ENCODE measurements around the gene ABCA3. TPM values are rescaled to one million over a fixed set of nuclear protein-coding genes. Genes with fewer than 3 reads are reported as not detected.

Gene ABCA3
- total RNA-seq, 2 donors from 2014 or later, result 8.2 to 24.7 TPM

GRCh38 chr16:2359919-2360318, 19.4 kb upstream of the ABCA3 start:
- Histone ChIP-seq H3K9me3 (no peaks in the 10 kb centered on the region), H3K4me1 (replicated peaks) (no peaks in the 10 kb centered on the region), H3K36me3 (no peaks in the 10 kb centered on the region), H3K4me3 (no peak overlapping the region), H3K27me3 (replicated peaks; ENCODE audit: insufficient read depth) (no peaks in the 10 kb centered on the region), H3K27ac (no peak overlapping the region)
- TF ChIP-seq POLR2AphosphoS5 (IDR thresholded peaks at IDR 0.05), result no peak
- TF ChIP-seq CTCF (IDR thresholded peaks at IDR 0.05), result no peak
- TF ChIP-seq POLR2A (IDR thresholded peaks at IDR 0.05), result no peak
- intact Hi-C loops (cut with DNase I), result loop anchor here (10.0 kb wide), 1 partner anchor 345 kb away; no protein-coding TSS in a partner anchor
- DNase-seq (ENCODE audit: low spot score), result no peak
- 83% methylated on average over 4 of the region's 4 CpGs for WGBS

- Histone ChIP-seq H3K27ac (no peak overlapping the region), H3K27me3 (replicated peaks; ENCODE audit: insufficient read depth) (no peaks in the 10 kb centered on the region), H3K4me1 (replicated peaks) (no peaks in the 10 kb centered on the region), H3K4me3 (no peak overlapping the region), H3K36me3 (no peaks in the 10 kb centered on the region), H3K9me3 (no peaks in the 10 kb centered on the region)
- TF ChIP-seq CTCF (IDR thresholded peaks at IDR 0.05) (no peak), POLR2AphosphoS5 (IDR thresholded peaks at IDR 0.05) (no peak), POLR2A (IDR thresholded peaks at IDR 0.05) (no peak)
- intact Hi-C loops (cut with DNase I), result no loop called here
- DNase-seq (ENCODE audit: low spot score), result no peak
- WGBS, result 90% methylated on average over 3 of the region's 3 CpGs
Measured at GRCh38 chr16:2358811-2359210, 18.3 kb upstream of the ABCA3 start.

GRCh38 chr16:2357331-2357730, 16.8 kb upstream of the ABCA3 start:
- intact Hi-C loops (cut with DNase I), result no loop called here
- WGBS, result 94% methylated on average over 4 of the region's 4 CpGs
- Histone ChIP-seq H3K27me3 (replicated peaks; ENCODE audit: insufficient read depth) (no peaks in the 10 kb centered on the region), H3K4me3 (no peak overlapping the region), H3K36me3 (no peaks in the 10 kb centered on the region), H3K9me3 (no peaks in the 10 kb centered on the region), H3K4me1 (replicated peaks) (no peaks in the 10 kb centered on the region), H3K27ac (no peak overlapping the region)
- no peak for DNase-seq (ENCODE audit: low spot score)
- TF ChIP-seq POLR2AphosphoS5 (IDR thresholded peaks at IDR 0.05) (no peak), CTCF (IDR thresholded peaks at IDR 0.05) (no peak), POLR2A (IDR thresholded peaks at IDR 0.05) (no peak)

- WGBS, result 39% methylated on average over 1 of the region's 1 CpG
- no peaks in the 10 kb centered on the region for H3K27me3 ChIP-seq (replicated peaks; ENCODE audit: insufficient read depth)
- TF ChIP-seq POLR2A (IDR thresholded peaks at IDR 0.05), result no peak
- no peak for TF ChIP-seq POLR2AphosphoS5 (IDR thresholded peaks at IDR 0.05)
- TF ChIP-seq CTCF (IDR thresholded peaks at IDR 0.05), result no peak
- no peaks in the 10 kb centered on the region for H3K36me3 ChIP-seq
- H3K4me1 ChIP-seq (replicated peaks), result no peaks in the 10 kb centered on the region
- H3K9me3 ChIP-seq, result no peaks in the 10 kb centered on the region
- intact Hi-C loops (cut with DNase I), result no loop called here
- no peak overlapping the region for H3K4me3 ChIP-seq
- DNase-seq (ENCODE audit: low spot score), result no peak
- no peak overlapping the region for H3K27ac ChIP-seq
Measured at GRCh38 chr16:2350500-2350899, 10.0 kb upstream of the ABCA3 start.

GRCh38 chr16:2343211-2343610, 2.7 kb upstream of the ABCA3 start:
- intact Hi-C loops (cut with DNase I), result no loop called here
- Histone ChIP-seq H3K36me3 (no peaks in the 10 kb centered on the region), H3K27ac (no peak overlapping the region), H3K4me1 (replicated peaks) (no peaks in the 10 kb centered on the region), H3K9me3 (no peaks in the 10 kb centered on the region), H3K4me3 (no peak overlapping the region), H3K27me3 (replicated peaks; ENCODE audit: insufficient read depth) (no peaks in the 10 kb centered on the region)
- DNase-seq (ENCODE audit: low spot score), result no peak
- 65% methylated on average over 1 of the region's 1 CpG for WGBS
- TF ChIP-seq POLR2AphosphoS5 (IDR thresholded peaks at IDR 0.05) (no peak), CTCF (IDR thresholded peaks at IDR 0.05) (no peak), POLR2A (IDR thresholded peaks at IDR 0.05) (no peak)

Data from prostate gland (tissue), 2 donors.